Measurements from ENCODE around the gene C1GALT1C1L. TPM values are rescaled to one million over a fixed set of nuclear protein-coding genes. Genes with fewer than 3 reads are reported as not detected.

Gene C1GALT1C1L
- polyA plus RNA-seq, 1 donor from 2014 or later: not detected

DNA sequence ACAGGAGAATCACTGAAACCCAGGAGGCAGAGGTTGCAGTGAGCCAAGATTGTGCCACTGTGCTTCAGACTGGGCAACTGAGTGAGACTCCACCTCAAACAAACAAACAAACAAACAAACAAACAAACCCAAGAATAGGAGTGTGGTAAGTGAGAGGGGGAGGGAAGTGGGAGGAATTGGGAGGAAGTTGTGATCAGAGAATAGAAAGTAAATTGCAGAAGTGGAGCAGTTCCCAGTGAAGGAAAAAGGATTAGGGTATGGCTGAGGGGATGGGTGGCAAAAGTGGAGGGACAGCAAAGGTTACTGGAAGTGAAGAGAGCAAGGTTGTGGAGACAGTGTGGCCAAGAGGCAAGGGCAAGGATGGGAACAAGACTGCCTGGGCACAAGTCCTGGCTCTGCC lies 41.1 kb upstream of the C1GALT1C1L start:
- H3K4me3 ChIP-seq (ENCODE audit: low read length): no peak overlapping the region
- no peaks in the 10 kb centered on the region for H3K9me2 ChIP-seq (ENCODE audit: insufficient read depth, low read length)
- H3K9ac ChIP-seq (ENCODE audit: low read length): no peak overlapping the region
- H3K27me3 ChIP-seq (ENCODE audit: insufficient read depth, low read depth, low read length): no peaks in the 10 kb centered on the region
- H2AFZ ChIP-seq (ENCODE audit: low read depth, low read length): no peak overlapping the region
- H4K20me1 ChIP-seq (ENCODE audit: insufficient read depth): no peaks in the 10 kb centered on the region
- no peak overlapping the region for H3K27ac ChIP-seq (ENCODE audit: low read length)
- H3K79me2 ChIP-seq (replicated peaks; ENCODE audit: insufficient read depth, low read length): no peaks in the 10 kb centered on the region
- no peak overlapping the region for H3K4me2 ChIP-seq (ENCODE audit: low read length)
- no peaks in the 10 kb centered on the region for H3K36me3 ChIP-seq (ENCODE audit: insufficient read depth, low read length)
- TF ChIP-seq RAD21 (conservative IDR thresholded peaks at IDR 0.05): no peak
- TF ChIP-seq, protein P1, sequence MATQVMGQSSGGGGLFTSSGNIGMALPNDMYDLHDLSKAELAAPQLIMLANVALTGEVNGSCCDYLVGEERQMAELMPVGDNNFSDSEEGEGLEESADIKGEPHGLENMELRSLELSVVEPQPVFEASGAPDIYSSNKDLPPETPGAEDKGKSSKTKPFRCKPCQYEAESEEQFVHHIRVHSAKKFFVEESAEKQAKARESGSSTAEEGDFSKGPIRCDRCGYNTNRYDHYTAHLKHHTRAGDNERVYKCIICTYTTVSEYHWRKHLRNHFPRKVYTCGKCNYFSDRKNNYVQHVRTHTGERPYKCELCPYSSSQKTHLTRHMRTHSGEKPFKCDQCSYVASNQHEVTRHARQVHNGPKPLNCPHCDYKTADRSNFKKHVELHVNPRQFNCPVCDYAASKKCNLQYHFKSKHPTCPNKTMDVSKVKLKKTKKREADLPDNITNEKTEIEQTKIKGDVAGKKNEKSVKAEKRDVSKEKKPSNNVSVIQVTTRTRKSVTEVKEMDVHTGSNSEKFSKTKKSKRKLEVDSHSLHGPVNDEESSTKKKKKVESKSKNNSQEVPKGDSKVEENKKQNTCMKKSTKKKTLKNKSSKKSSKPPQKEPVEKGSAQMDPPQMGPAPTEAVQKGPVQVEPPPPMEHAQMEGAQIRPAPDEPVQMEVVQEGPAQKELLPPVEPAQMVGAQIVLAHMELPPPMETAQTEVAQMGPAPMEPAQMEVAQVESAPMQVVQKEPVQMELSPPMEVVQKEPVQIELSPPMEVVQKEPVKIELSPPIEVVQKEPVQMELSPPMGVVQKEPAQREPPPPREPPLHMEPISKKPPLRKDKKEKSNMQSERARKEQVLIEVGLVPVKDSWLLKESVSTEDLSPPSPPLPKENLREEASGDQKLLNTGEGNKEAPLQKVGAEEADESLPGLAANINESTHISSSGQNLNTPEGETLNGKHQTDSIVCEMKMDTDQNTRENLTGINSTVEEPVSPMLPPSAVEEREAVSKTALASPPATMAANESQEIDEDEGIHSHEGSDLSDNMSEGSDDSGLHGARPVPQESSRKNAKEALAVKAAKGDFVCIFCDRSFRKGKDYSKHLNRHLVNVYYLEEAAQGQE (IDR thresholded peaks at IDR 0.05; ENCODE audit: borderline replicate concordance): no peak
- no peak for TF ChIP-seq MXI1 (conservative IDR thresholded peaks at IDR 0.05; ENCODE audit: poor library complexity, severe bottlenecking)
- no peak for TF ChIP-seq EZH2 (IDR thresholded peaks at IDR 0.05; ENCODE audit: borderline replicate concordance, insufficient read depth, low read length, poor library complexity, severe bottlenecking)
- no peak for TF ChIP-seq SMC3 (conservative IDR thresholded peaks at IDR 0.05; ENCODE audit: poor library complexity)
- no peak for TF ChIP-seq TAF1 (IDR thresholded peaks at IDR 0.05; ENCODE audit: low read depth)
- no peak for TF ChIP-seq POLR2AphosphoS5 (IDR thresholded peaks at IDR 0.05)
- no peak for TF ChIP-seq EP300 (conservative IDR thresholded peaks at IDR 0.05; ENCODE audit: poor library complexity, severe bottlenecking)
- TF ChIP-seq, protein P2, sequence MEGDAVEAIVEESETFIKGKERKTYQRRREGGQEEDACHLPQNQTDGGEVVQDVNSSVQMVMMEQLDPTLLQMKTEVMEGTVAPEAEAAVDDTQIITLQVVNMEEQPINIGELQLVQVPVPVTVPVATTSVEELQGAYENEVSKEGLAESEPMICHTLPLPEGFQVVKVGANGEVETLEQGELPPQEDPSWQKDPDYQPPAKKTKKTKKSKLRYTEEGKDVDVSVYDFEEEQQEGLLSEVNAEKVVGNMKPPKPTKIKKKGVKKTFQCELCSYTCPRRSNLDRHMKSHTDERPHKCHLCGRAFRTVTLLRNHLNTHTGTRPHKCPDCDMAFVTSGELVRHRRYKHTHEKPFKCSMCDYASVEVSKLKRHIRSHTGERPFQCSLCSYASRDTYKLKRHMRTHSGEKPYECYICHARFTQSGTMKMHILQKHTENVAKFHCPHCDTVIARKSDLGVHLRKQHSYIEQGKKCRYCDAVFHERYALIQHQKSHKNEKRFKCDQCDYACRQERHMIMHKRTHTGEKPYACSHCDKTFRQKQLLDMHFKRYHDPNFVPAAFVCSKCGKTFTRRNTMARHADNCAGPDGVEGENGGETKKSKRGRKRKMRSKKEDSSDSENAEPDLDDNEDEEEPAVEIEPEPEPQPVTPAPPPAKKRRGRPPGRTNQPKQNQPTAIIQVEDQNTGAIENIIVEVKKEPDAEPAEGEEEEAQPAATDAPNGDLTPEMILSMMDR (IDR thresholded peaks at IDR 0.05; ENCODE audit: poor library complexity, severe bottlenecking): no peak
- H3F3A ChIP-seq (ENCODE audit: insufficient read depth, low read length, poor library complexity, severe bottlenecking): no peaks in the 10 kb centered on the region
- no peaks in the 10 kb centered on the region for H3K9me3 ChIP-seq (ENCODE audit: low read length)

DNA sequence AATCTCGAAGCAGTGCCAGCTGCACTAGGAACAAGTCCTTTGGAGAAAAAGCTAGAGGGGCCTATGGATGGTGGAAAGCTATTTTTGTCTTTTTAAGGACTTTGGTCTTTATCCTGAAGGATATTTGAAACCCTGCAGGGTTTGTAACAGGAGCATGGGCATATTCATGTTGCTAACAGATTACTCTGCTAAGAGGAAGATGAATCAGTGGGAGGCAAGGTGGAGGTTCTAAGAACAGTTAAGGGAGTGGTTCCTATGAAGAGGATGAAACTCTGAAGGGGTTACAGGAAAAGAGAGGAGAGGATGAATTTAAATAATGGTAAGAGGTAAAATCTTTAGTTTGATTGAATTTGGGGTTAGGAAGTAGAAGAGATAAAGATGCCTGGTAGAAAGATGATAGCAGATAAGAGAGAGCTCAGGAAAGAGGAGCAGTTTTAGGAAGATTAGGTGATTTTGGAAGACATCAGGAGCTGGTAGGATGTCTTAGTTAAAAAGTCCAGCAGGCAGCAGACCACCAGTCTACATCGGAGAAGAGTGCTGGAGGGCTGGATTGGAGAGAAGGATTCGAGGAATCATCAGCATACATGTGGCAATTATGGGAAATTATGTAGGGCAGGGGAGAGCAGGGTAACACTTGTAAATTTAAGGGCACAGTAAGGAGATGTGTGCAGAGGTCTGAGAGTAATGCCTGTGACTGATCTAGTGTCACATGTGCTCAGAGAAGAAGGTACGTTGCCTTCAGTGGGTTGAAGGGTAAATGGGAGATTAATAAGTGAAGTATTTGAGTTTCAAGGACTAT lies 39.3 kb upstream of the C1GALT1C1L start:
- Histone ChIP-seq H4K20me1 (ENCODE audit: insufficient read depth) (no peaks in the 10 kb centered on the region), H3K9me2 (ENCODE audit: insufficient read depth, low read length) (no peaks in the 10 kb centered on the region), H3K9me3 (ENCODE audit: low read length) (no peaks in the 10 kb centered on the region), H3K36me3 (ENCODE audit: insufficient read depth, low read length) (no peaks in the 10 kb centered on the region), H3K27ac (ENCODE audit: low read length) (no peak overlapping the region), H2AFZ (ENCODE audit: low read depth, low read length) (no peak overlapping the region), H3K79me2 (replicated peaks; ENCODE audit: insufficient read depth, low read length) (no peaks in the 10 kb centered on the region), H3K4me3 (ENCODE audit: low read length) (no peak overlapping the region), H3K27me3 (ENCODE audit: insufficient read depth, low read depth, low read length) (no peaks in the 10 kb centered on the region), H3K9ac (ENCODE audit: low read length) (no peak overlapping the region), H3K4me2 (ENCODE audit: low read length) (no peak overlapping the region), H3F3A (ENCODE audit: insufficient read depth, low read length, poor library complexity, severe bottlenecking) (no peaks in the 10 kb centered on the region)
- no peak for TF ChIP-seq SMC3 (conservative IDR thresholded peaks at IDR 0.05; ENCODE audit: poor library complexity)
- TF ChIP-seq RAD21 (conservative IDR thresholded peaks at IDR 0.05): no peak
- no peak for TF ChIP-seq EZH2 (IDR thresholded peaks at IDR 0.05; ENCODE audit: borderline replicate concordance, insufficient read depth, low read length, poor library complexity, severe bottlenecking)
- TF ChIP-seq MXI1 (conservative IDR thresholded peaks at IDR 0.05; ENCODE audit: poor library complexity, severe bottlenecking): no peak
- no peak for TF ChIP-seq EP300 (conservative IDR thresholded peaks at IDR 0.05; ENCODE audit: poor library complexity, severe bottlenecking)
- no peak for TF ChIP-seq TAF1 (IDR thresholded peaks at IDR 0.05; ENCODE audit: low read depth)
